IMR-90 (cell line): ENCODE data around the gene THEM5. TPM values are rescaled to one million over a fixed set of nuclear protein-coding genes. Genes with fewer than 3 reads are reported as not detected.

Experiments
- ATAC-seq: fragments of 200-7000 bp; cut with Tn5 transposase; 2 replicates; pipeline ENCODE4 v1.9.1; 2020; ENCODE audit warnings: low read depth, mild to moderate bottlenecking, moderate library complexity
- BruUV-seq: library from RNA; stranded (reverse); fragments of 400-500 nt; replicated peaks from 2 replicates; lab custom pipeline; 2021; lab: Mats Ljungman, UMichigan
- CTCF ChIA-PET: fragments of 300-600 bp; formaldehyde crosslinking; extraction: SDS; loops from one replicate; lab custom pipeline; 2021; ENCODE audit warnings: antibody characterized with exemption; lab: Yijun Ruan, JAX
- POLR2A ChIA-PET: fragments of 300-600 bp; sonication (Branson Sonifier 250); formaldehyde crosslinking; loops from one replicate; lab custom pipeline; 2022; ENCODE audit warnings: antibody characterized with exemption; ENCODE audit not compliant: unreplicated experiment; lab: Charles Lee
- DNase-seq: peaks from one replicate; pipeline ENCODE4 v3.0.0; 2013
- H2AFZ ChIP-seq: replicated peaks from 2 replicates; pipeline ENCODE3; 2013; ENCODE audit warnings: low read length, mild to moderate bottlenecking; ENCODE audit not compliant: poor library complexity
- H2AK5ac ChIP-seq: 2 replicates; pipeline ENCODE4 v1.6.1; 2013; ENCODE audit warnings: low read depth, low read length, inconsistent platforms
- H2AK9ac ChIP-seq: replicated peaks from 2 replicates; pipeline ENCODE3; 2013; ENCODE audit warnings: mild to moderate bottlenecking, low read depth, low read length, moderate library complexity; ENCODE audit not compliant: poor library complexity
- H2BK120ac ChIP-seq: 2 replicates; pipeline ENCODE4 v1.6.1; 2013; ENCODE audit warnings: low read depth, low read length, inconsistent platforms
- H2BK15ac ChIP-seq: 3 replicates; pipeline ENCODE4 v1.6.1; 2013; ENCODE audit warnings: low read depth, low read length, inconsistent platforms
- H2BK20ac ChIP-seq: 2 replicates; pipeline ENCODE4 v1.6.1; 2013; ENCODE audit warnings: low read depth, mild to moderate bottlenecking, inconsistent platforms, low read length, moderate library complexity
- H2BK5ac ChIP-seq: 2 replicates; pipeline ENCODE4 v1.6.1; 2013; ENCODE audit warnings: mild to moderate bottlenecking, low read depth, low read length, inconsistent platforms; ENCODE audit not compliant: poor library complexity, severe bottlenecking
- H3K14ac ChIP-seq: replicated peaks from 2 replicates; pipeline ENCODE4 v1.6.1; 2013; ENCODE audit warnings: low read depth, low read length, inconsistent platforms
- H3K18ac ChIP-seq: 2 replicates; pipeline ENCODE4 v1.6.1; 2013; ENCODE audit warnings: low read depth, low read length, control low read depth
- H3K23ac ChIP-seq: 2 replicates; pipeline ENCODE4 v1.6.1; 2013; ENCODE audit warnings: low read depth, low read length, inconsistent platforms
- H3K27ac ChIP-seq: 2 replicates; pipeline ENCODE4 v1.5.1; 2013; ENCODE audit warnings: mild to moderate bottlenecking, control low read depth, low read length; ENCODE audit not compliant: insufficient read depth
- H3K27me3 ChIP-seq: 2 replicates; pipeline ENCODE4 v1.6.1; 2013; ENCODE audit warnings: low read length; ENCODE audit not compliant: control insufficient read depth, insufficient read depth
- H3K36me3 ChIP-seq: 2 replicates; pipeline ENCODE4 v1.6.1; 2013; ENCODE audit warnings: low read length, mixed read lengths; ENCODE audit not compliant: control insufficient read depth, insufficient read depth
- H3K4ac ChIP-seq: 2 replicates; pipeline ENCODE4 v1.6.1; 2013; ENCODE audit warnings: low read depth, low read length, inconsistent platforms
- H3K4me1 ChIP-seq: 2 replicates; pipeline ENCODE4 v1.6.1; 2013; ENCODE audit warnings: low read length, mixed read lengths; ENCODE audit not compliant: control insufficient read depth, insufficient read depth
- H3K4me2 ChIP-seq: 2 replicates; pipeline ENCODE4 v1.6.1; 2013; ENCODE audit warnings: low read depth, mild to moderate bottlenecking, control low read depth, low read length, moderate library complexity
- H3K4me3 ChIP-seq: 2 replicates; pipeline ENCODE4 v1.5.1; 2013; ENCODE audit warnings: low read depth, mild to moderate bottlenecking, control low read depth, low read length, moderate library complexity; ENCODE audit not compliant: insufficient read depth
- H3K56ac ChIP-seq: 2 replicates; pipeline ENCODE4 v1.6.1; 2013; ENCODE audit warnings: low read length, inconsistent platforms; ENCODE audit not compliant: insufficient read depth; ENCODE audit errors: extremely low read depth
- H3K79me1 ChIP-seq, 2 experiments: 2 replicates each; pipeline ENCODE4 v1.6.1; 2013; ENCODE audit warnings: low read length in 2 of 2, inconsistent platforms in 1 of 2, low read depth in 1 of 2
- H3K9ac ChIP-seq: 2 replicates; pipeline ENCODE4 v1.6.1; 2013; ENCODE audit warnings: low read depth, low read length, control low read depth
- H3K9me1 ChIP-seq: 2 replicates; pipeline ENCODE4 v1.6.1; 2013; ENCODE audit warnings: low read length, inconsistent platforms; ENCODE audit not compliant: insufficient read depth
- H3K9me3 ChIP-seq: 2 replicates; pipeline ENCODE4 v1.6.1; 2013; ENCODE audit warnings: low read length; ENCODE audit not compliant: control insufficient read depth, insufficient read depth
- H4K20me1 ChIP-seq: 2 replicates; pipeline ENCODE4 v1.6.1; 2013; ENCODE audit warnings: low read length, inconsistent platforms; ENCODE audit not compliant: insufficient read depth
- H4K5ac ChIP-seq: 2 replicates; pipeline ENCODE4 v1.6.1; 2013; ENCODE audit warnings: mild to moderate bottlenecking, low read depth, low read length, control low read depth
- H4K8ac ChIP-seq, 2 experiments: 2 replicates each; pipeline ENCODE4 v1.6.1; 2013; ENCODE audit warnings: low read depth in 2 of 2, low read length in 2 of 2, control low read depth in 1 of 2, inconsistent platforms in 1 of 2
- H4K91ac ChIP-seq: 2 replicates; pipeline ENCODE4 v1.6.1; 2013; ENCODE audit warnings: low read depth, low read length, inconsistent platforms; ENCODE audit not compliant: insufficient read depth
- BHLHE40 ChIP-seq: fragments of 150-350 bp; IDR thresholded peaks from 2 replicates; pipeline ENCODE4 v1.6.1; 2016; ENCODE audit warnings: mild to moderate bottlenecking, low read depth, low read length
- CEBPB ChIP-seq: IDR thresholded peaks from 2 replicates; pipeline ENCODE4 v1.6.1; 2012; ENCODE audit warnings: low read depth, low read length, improper control_type of control experiment
- CHD1 ChIP-seq: IDR thresholded peaks from 2 replicates; pipeline ENCODE4 v1.6.1; 2012; ENCODE audit warnings: low read depth, low read length, improper control_type of control experiment
- FOS ChIP-seq: fragments of 150-350 bp; IDR thresholded peaks from 2 replicates; pipeline ENCODE4 v1.6.1; 2016; ENCODE audit warnings: low read depth, low read length
- MAFK ChIP-seq: IDR thresholded peaks from 2 replicates; pipeline ENCODE4 v1.6.1; 2012; ENCODE audit warnings: low read depth, low read length, improper control_type of control experiment
- MAZ ChIP-seq: IDR thresholded peaks from 2 replicates; pipeline ENCODE4 v1.6.1; 2012; ENCODE audit warnings: low read depth, mild to moderate bottlenecking, low read length, improper control_type of control experiment, moderate library complexity, borderline replicate concordance
- MXI1 ChIP-seq: IDR thresholded peaks from 2 replicates; pipeline ENCODE4 v1.6.1; 2012; ENCODE audit warnings: low read depth, mild to moderate bottlenecking, low read length, moderate library complexity, borderline replicate concordance
- NFE2L2 ChIP-seq: fragments of 150-350 bp; IDR thresholded peaks from 2 replicates; pipeline ENCODE4 v1.6.1; 2016; ENCODE audit warnings: low read depth, mild to moderate bottlenecking, low read length
- POLR2A ChIP-seq: IDR thresholded peaks from 2 replicates; pipeline ENCODE4 v1.6.1; 2012; ENCODE audit warnings: mild to moderate bottlenecking, low read depth, low read length
- RFX5 ChIP-seq: IDR thresholded peaks from 2 replicates; pipeline ENCODE4 v1.8.0; 2012; ENCODE audit warnings: low read depth, mild to moderate bottlenecking, low read length, moderate library complexity
- WGBS, 2 experiments: methylation state at CpG; one replicate each; pipeline versions ENCODE4 v1.1.5 to v1.1.7; 2013; ENCODE audit warnings: missing lambda C conversion rate in 2 of 2; ENCODE audit not compliant: insufficient read length in 1 of 2; ENCODE audit errors: extremely low coverage in 2 of 2; 5-methylcytosine and 5-hydroxymethylcytosine counted together
- dilution Hi-C: fragments of 300-500 bp; cut with HindIII; formaldehyde crosslinking; loops from one replicate; pipeline ENCODE4 v1.14.3; 2018; ENCODE audit warnings: low sequenced_read_pairs; ENCODE audit not compliant: unreplicated experiment
- in situ Hi-C: fragments of 300-500 bp; cut with MboI; formaldehyde crosslinking; loops from 3 replicates; pipeline ENCODE4 v1.14.3; 2019; ENCODE audit warnings: low sequenced_read_pairs, inconsistent platforms, mixed read lengths
- intact Hi-C: fragments of 100-400 bp; cut with micrococcal nuclease; formaldehyde crosslinking; loops from 2 replicates; pipeline ENCODE4 v1.10.0; 2022
- polyA plus RNA-seq, 3 experiments: library from polyadenylated mRNA; depleted of rRNA; stranded (reverse); fragments of >200 nt; gene quantifications; 2 replicates each; pipeline ENCODE4 v1.2.3, GENCODE V29; 2012; ENCODE audit warnings: low replicate concordance in 1 of 3
- total RNA-seq: library from RNA; depleted of rRNA; stranded (reverse); fragments of >200 nt; gene quantifications from 2 replicates; pipeline ENCODE4 v1.2.3, GENCODE V29; 2012

The THEM5 gene
- total and polyA plus RNA-seq, 2 of the 4 experiments (the other 2 are of a cell fraction), result not detected

- Histone ChIP-seq H3K79me1 (no peaks in the 10 kb centered on the region), H4K8ac (no peak overlapping the region), H2BK20ac (no peak overlapping the region), H3K4me2 (no peak overlapping the region), H2BK5ac (no peak overlapping the region), H3K4me3 (no peak overlapping the region), H3K27ac (no peak overlapping the region), H3K9ac (no peak overlapping the region), H3K18ac (no peak overlapping the region), H3K36me3 (no peaks in the 10 kb centered on the region), H2BK15ac (no peak overlapping the region), H3K14ac (no peak overlapping the region), H2AK5ac (no peak overlapping the region), H4K5ac (no peak overlapping the region), H3K4ac (no peak overlapping the region), H3K23ac (no peak overlapping the region), H2AK9ac (no peak overlapping the region), H3K4me1 (no peaks in the 10 kb centered on the region; the same call in 1 of the 2 replicates), H4K20me1 (no peaks in the 10 kb centered on the region), H3K56ac (no peak overlapping the region), H2AFZ (no peak overlapping the region), H4K91ac (no peak overlapping the region), H3K27me3 (peaks cover 49% of the 10 kb centered on the region), H2BK120ac (no peak overlapping the region), H3K9me1 (no peaks in the 10 kb centered on the region), H3K9me3 (no peaks in the 10 kb centered on the region)
- intact Hi-C loops, result no loop called here
- BruUV-seq, result no TSS peak
- TF ChIP-seq FOS (no peak), MXI1 (no peak), BHLHE40 (no peak), CHD1 (no peak), CEBPB (no peak), POLR2A (no peak), MAZ (no peak), RFX5 (no peak), MAFK (no peak), NFE2L2 (no peak)
- DNase-seq (peak; percentile 72), ATAC-seq (no peak)
- dilution Hi-C loops, result no loop called here
- in situ Hi-C loops, result no loop called here
- no CpG with 5 or more reads among the region's 2 CpGs for WGBS, 2 experiments
- ChIA-PET CTCF (no interaction called here), POLR2A (no interaction called here)
These were observed 12.4 kb downstream of the THEM5 start for GRCh38 chr1:151841141-151841540.
